Liver (tissue), 3 donors: ENCODE data around the gene ETV6.
A peak's percentile ranks its signal among the peaks of the same experiment; 100 is the strongest.

Source experiments
- ATF3 ChIP-seq: IDR thresholded peaks from 2 replicates; pipeline ENCODE4 v1.6.1; 2016; ENCODE audit warnings: antibody characterized with exemption
- CTCF ChIP-seq: fragments of 150-350 bp; IDR thresholded peaks from 2 replicates; pipeline ENCODE4 v1.5.1; 2017; ENCODE audit warnings: improper control_type of control experiment, low read depth, low read length; ENCODE audit not compliant: missing input control
- EGR1 ChIP-seq, 2 donors: IDR thresholded peaks; 2 replicates each; pipeline ENCODE4 v1.6.1; 2016 to 2018; ENCODE audit warnings: antibody characterized with exemption in 2 of 2, low read depth in 2 of 2
- FOXA2 ChIP-seq: IDR thresholded peaks from 2 replicates; pipeline ENCODE4 v1.6.1; 2016; ENCODE audit warnings: antibody characterized with exemption
- GABPA ChIP-seq, 2 donors: IDR thresholded peaks in 1 of 2; conservative IDR thresholded peaks in 1 of 2; 2 replicates each; pipeline ENCODE4 v1.6.1; 2016; ENCODE audit warnings: antibody characterized with exemption in 2 of 2, mild to moderate bottlenecking in 1 of 2, moderate library complexity in 1 of 2
- HNF4G ChIP-seq: IDR thresholded peaks from 2 replicates; pipeline ENCODE4 v1.6.1; 2016; ENCODE audit warnings: antibody characterized with exemption
- JUND ChIP-seq, 2 donors: IDR thresholded peaks; 2 replicates each; pipeline ENCODE4 v1.6.1; 2016; ENCODE audit warnings: antibody characterized with exemption in 2 of 2
- MAX ChIP-seq: IDR thresholded peaks from 2 replicates; pipeline ENCODE4 v1.6.1; 2016; ENCODE audit warnings: antibody characterized with exemption
- NR2F2 ChIP-seq: IDR thresholded peaks from 2 replicates; pipeline ENCODE4 v1.6.1; 2016; ENCODE audit warnings: antibody characterized with exemption
- RAD21 ChIP-seq, 2 donors: IDR thresholded peaks; 2 replicates each; pipeline ENCODE4 v1.6.1; 2016; ENCODE audit warnings: antibody characterized with exemption in 2 of 2, mild to moderate bottlenecking in 2 of 2
- REST ChIP-seq: IDR thresholded peaks from 2 replicates; pipeline ENCODE4 v1.6.1; 2016; ENCODE audit warnings: antibody characterized with exemption, mild to moderate bottlenecking
- RXRA ChIP-seq, 2 donors: IDR thresholded peaks; 2 replicates each; pipeline ENCODE4 v1.6.1; 2017 to 2018; ENCODE audit warnings: antibody characterized with exemption in 2 of 2, mild to moderate bottlenecking in 1 of 2
- YY1 ChIP-seq: IDR thresholded peaks from 2 replicates; pipeline ENCODE4 v1.6.1; 2016; ENCODE audit warnings: antibody characterized with exemption, mild to moderate bottlenecking
- ZBTB33 ChIP-seq: IDR thresholded peaks from 2 replicates; pipeline ENCODE4 v1.6.1; 2016; ENCODE audit warnings: antibody characterized with exemption
- donor health status: healthy.
- donor health status: healthy.

GRCh38 chr12:11834104-11834812 is 184.8 kb downstream of the ETV6 start:
- no peak for TF ChIP-seq CTCF
- peak in 1 of 2 donors; percentile 12 for TF ChIP-seq RAD21 (IDR thresholded peaks at IDR 0.05)
- TF ChIP-seq REST: no peak
- peak in 1 of 2 donors; percentile 28 for TF ChIP-seq JUND (IDR thresholded peaks at IDR 0.05)
- peak; percentile 42 for TF ChIP-seq YY1
- TF ChIP-seq MAX: peak; percentile 29
- TF ChIP-seq GABPA (IDR thresholded peaks at IDR 0.05 in 1 of 2, conservative IDR thresholded peaks at IDR 0.05 in 1 of 2): no peak
- TF ChIP-seq FOXA2: no peak
- no peak for TF ChIP-seq ATF3
- TF ChIP-seq HNF4G: no peak
- no peak for TF ChIP-seq EGR1 (IDR thresholded peaks at IDR 0.05; ENCODE audit: low read depth in 2 of 2)
- no peak for TF ChIP-seq ZBTB33
- TF ChIP-seq NR2F2: no peak
- TF ChIP-seq RXRA (IDR thresholded peaks at IDR 0.05): peak in 1 of 2 donors; percentile 35
